KG1 (cell line): ENCODE measurements around the gene DENND1C.

ENCODE experiments used
- DNase-seq: peaks from one replicate; lab custom pipeline; 2025; lab: John Stamatoyannopoulos, UW

Gene DENND1C

DNA sequence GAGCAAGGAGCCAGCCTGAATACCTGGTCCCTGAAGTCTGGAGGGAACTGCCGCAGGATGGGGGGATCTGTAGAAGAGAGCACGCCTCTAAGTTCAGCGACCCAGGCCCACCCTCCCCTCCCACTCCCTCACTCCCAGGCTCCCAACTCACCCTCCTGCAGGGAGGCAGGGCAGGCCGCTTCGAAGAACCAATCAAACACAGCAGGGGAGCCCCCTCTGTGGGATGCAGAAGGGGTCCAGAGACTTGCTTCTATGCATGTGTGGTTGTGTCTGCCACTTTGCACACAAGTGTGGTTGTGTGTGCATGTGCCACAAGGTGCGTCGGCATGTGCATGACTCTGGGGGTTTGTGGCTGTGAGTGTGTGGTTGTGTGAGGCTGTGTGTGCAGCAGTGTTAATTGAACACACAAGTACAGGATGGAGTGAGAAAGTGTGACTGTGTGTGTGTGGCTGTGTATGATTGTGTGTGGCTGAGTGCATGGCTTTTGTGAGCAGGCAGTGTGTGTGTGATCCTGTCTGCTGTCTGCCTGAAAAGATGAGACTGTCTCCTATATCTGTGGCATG, 1.7 kb downstream of the DENND1C start:
- no peak for DNase-seq

DNA sequence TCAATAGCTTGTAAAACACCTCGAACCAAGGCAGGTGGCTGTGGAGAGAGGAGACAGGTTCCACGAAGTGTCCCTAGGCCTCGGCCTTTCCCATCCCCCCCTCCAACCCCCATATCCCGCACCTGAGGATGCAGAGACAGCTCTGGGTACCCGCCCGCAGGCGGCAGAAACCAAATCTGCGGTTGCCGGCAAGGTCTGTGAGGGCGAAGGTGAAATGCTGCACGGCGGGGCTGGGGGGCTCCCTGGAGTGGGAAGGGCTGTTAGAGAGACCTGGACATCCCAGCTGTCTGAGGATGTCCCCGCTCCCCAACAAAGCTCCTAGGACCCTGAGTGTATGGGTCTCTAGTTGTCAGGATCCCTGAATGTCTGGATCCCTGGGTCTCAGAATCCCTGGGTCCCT, 2.8 kb downstream of the DENND1C start:
- no peak for DNase-seq

- DNase-seq = no peak
These were observed 4.6 kb downstream of the DENND1C start for GRCh38 chr19:6476896-6477431.

GRCh38 chr19:6476155-6476895, 5.3 kb downstream of the DENND1C start:
- DNase-seq = no peak

DNA sequence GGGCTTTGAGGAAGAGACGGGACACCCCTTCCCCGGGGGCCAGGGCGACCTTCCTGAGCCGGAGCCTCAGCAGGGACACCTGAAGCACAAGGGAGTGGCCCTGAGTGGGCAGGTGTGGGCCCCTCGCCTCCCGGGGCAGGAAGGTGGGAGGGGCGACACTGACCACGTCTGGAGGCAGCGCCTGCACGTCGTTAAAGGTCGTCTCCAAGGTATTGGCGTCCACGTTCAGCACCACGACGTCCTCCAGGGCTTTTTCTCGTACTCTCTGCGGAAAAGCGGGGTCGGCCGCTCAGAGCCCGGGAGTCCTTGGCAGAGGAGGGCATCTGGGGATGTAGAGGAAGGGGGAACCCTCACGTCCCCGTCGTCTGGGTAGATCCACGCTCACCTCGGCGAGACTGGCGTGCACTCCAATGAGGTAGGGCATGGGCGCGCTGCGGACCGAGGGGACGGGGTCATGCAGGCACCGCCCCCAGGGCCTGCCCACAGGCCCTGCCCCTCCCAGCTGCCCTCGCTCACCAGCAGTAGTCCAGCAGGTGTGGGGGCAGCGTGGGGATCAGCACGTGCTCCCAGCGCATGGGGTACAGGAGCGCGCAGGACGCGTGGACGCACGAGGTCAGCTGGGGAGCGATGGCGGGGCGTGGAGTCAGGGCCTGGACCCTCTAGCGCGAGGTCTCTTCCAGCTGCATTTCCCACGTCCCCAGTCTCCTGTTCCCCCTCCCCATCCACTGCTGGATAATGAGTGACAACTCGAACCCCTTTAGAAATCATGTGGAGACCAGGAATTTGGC, 6.1 kb downstream of the DENND1C start:
- no peak for DNase-seq

DNA sequence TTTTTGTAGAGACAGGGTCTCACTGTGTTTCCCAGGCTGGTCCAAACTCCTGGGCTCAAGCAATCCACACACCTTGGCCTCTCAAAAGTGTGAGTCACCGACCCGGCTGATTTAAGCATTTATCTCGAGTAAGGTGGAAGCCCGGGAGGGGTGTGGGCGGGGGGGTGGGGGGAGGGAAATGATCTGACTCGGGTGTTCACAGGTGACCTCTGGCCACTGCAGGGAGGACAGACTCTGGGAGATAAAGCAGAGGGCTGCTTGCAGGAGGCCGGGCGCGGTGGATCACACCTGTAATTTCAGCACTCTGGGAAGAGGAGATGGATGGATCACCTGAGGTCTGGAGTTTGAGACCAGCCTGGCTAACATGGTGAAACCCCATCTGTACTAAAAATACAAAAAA, 7.9 kb downstream of the DENND1C start:
- no peak for DNase-seq

DNA sequence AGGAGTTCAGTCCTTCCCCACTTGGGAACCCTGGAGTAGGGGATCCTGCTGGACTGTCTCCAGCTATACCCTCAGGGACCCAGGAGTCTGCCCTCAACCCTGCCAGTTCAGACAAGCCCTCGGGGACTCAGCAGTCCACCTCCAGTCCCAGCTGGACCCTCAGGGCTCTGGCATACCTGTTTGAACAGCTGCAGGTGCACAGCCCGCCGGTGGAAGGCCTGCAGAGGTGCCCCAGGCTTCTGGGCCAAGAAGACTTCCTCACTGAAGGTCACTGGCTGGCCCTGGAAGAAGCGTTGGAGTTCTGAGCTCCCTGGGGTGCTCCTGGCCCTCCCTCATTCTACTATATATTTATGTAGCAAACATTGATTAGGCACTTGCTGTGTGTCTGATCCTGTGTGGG, 8.9 kb downstream of the DENND1C start:
- DNase-seq = no peak

GRCh38 chr19:6471076-6471475, 10.5 kb downstream of the DENND1C start:
- no peak for DNase-seq

DNA sequence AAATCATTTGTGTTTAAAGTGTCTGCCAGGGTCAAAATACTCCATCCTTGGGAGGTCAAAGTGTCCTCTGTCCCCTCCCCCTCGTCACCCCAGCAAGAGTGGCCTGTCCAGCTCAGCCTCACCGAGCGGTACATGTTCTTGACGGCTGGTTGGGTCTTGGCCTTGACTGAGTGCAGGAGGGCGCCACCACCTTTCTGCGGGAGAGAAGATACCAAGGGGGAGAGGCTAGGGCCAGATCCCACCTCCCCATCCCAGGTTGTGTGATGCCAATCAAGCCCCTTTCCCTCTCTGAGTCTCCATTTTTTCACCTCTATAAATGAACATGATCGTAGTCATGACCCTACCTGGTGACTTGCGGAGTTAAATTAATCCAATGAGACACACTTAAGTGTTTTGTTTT, 11.4 kb downstream of the DENND1C start:
- no peak for DNase-seq

DNA sequence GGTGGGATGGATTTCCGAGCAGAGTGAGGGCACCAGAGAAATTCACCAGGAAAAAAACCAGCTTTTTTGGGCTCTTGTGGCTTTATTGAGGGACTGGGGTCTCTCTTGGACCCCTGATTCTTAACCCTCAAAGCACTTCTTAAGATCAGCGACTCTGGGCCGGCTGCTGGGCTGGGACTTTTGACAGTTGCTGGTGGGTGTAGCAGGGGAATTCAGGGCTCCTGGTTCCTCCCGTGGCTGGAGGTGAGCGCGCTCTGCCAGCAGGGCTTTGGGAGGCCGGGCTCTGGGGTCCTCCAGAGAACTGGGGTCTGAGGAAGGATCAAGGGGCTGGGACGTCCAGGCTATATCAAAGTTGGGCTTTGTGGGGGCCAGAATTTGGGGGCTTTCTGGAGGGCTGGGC, 14.2 kb downstream of the DENND1C start:
- DNase-seq = no peak

DNA sequence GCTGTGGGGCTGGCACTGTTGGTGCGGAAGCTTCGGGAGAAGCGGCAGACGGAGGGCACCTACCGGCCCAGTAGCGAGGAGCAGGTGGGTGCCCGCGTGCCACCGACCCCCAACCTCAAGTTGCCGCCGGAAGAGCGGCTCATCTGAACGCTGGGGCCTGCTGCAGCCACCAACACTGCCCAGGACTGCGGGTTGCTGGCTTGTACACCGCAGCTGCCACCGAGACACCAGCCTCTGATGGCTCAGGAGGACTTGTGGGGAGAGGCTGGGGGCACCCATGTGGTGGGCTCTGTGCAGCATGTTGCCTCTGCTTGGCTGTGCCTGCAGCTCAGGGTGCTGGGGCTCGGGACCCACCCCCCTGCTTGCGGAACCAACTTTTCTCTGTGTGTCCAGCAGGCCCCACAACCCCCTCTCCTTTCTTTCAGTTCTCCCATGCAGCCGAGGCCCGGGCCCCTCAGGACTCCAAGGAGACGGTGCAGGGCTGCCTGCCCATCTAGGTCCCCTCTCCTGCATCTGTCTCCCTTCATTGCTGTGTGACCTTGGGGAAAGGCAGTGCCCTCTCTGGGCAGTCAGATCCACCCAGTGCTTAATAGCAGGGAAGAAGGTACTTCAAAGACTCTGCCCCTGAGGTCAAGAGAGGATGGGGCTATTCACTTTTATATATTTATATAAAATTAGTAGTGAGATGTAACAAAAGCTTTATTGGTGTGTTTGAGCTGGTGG, 14.9 kb downstream of the DENND1C start:
- no peak for DNase-seq

- DNase-seq = no peak
These were observed 15.9 kb downstream of the DENND1C start for GRCh38 chr19:6465663-6466062.

DNA sequence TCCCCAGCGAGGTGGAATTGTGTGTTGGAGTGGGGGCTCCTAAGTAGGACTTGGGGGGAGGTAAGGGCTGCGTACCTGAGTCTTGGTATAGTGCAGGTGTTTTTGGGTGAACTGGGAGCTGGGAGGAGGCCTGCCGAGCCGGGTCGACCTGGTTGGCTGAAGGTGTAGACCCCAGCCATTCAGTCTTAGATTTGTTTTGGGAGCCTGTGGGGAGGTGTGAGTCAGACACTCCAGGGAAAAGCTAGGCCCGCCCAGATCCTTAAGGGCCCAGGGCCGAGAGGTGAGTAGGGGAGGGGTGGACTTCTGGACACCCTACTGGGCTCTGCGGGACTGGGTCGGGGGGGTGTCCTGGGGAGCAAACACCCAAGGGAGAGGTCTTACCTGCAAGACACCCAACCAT, 16.6 kb downstream of the DENND1C start:
- no peak for DNase-seq

- DNase-seq = no peak
These were observed 17.3 kb downstream of the DENND1C start, which contains the start of gene CRB3 for GRCh38 chr19:6464070-6464873. CRB3 (plus strand) TSS chr19:6464271; CDS start chr19:6464702, 431 bp downstream.

DNA sequence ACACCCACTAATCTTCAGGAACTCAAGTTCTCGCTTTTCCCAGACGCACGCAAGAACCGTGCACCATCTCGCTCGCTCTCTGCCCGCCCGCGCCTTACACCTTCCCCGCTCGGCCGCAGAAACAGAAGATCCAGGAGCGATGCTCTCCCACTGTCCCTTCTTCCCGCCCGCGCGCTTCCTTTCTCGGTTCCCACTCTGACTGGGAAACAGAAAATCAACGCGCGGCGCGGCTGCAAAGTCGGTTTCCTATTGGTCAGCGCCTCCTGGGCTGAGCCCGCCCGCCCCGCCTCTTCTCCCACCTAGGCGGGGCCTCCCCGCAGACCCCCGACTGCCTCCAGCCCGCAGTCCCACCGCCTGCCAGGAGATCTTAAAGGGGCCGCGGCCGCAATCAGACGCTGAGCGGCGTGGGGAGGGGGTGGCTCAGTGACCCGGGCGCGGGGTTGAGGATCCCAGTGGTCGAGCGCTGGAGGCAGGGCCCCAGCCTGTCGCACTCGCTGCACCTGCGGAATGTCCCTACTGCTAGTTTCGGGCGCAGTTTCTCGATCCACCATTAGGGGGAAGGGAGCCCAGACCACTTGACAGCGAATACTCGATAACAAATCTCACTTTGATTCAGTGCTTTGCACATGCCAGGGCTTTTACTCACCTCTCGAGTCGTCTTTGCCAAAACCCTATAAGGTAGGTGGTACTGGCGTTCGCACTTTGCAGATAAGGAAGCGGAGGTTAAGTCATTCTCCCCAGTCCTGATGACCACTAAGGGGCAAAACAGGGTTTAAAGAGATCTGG, 21.3 kb downstream of the DENND1C start:
- peak; percentile 94 for DNase-seq

DNA sequence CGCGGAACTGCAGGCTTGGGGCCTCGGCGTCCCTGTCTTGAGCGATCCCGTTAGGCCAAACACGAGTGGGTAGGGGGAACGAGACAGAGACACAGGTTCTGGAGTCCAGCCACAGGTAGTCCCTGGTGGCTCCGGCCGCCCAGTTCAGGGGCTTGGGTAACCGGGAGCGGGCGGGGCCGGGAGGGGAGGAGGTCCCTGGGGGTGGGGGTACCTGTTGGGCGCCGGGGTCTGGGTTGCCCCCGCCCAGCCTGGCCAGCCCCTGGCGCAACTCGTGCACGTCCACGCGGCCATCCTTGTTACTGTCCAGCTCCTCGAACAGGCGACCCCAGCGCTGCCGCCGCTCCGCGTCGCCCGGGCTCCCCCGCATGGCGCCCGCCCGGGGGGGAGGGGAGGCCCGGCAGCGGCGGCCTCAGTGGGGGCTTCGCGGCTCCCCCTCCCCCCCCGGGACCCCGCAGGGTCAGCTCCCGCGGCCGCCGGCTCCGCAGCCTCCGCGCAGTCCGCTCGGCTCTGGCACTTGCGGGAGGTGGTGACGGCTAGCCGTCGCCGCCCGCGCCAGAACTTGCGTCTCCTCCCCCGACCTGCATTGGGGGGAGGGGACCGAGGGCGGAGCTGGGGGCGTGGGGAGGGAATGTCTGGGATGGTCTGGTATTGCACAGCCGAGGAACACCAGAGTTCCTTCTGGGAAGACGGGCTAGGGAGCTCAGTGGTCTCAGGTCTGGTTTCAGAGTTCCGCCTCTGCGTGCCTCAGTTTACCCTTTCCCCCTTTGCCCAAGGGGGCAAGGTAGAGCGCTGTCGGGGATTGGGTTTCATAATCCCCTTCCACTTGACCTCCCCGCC, 22.1 kb downstream of the DENND1C start, which contains the start of gene SLC25A23:
Gene SLC25A23, minus strand, starts transcription at position 531 of the 837 bp plus-strand sequence. Its CDS starts 164 bp downstream, at position 367.
- no peak for DNase-seq

DNA sequence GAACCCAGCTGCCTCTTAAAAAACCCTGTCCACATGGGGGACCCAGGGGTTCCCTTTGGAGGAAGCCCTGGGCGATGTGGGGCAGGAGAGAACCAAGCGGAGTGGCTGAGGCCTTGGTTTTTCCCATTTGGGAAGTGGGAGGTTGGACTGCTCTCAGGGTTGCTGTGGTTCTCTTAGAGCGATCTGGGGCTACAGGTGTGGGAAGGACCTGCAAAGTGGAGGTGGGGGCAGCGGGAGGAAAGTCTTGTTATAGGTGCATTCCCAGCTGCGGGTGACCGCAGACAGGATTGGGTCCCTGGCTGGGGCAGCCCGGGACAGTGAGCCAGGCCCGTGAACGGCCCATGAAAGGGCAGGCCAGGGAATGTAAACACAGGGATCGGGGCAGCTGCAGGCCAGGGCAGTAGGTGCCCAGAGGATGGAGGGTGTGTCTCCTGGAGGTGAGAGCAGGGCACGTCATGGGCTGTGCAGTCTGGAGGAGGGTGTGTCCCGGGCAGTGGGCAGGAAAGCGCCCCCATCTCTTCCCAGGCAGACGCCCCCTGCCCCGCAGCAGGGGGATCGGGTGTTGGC, 22.8 kb downstream of the DENND1C start:
- no peak for DNase-seq

GRCh38 chr19:6457958-6458694, 23.5 kb downstream of the DENND1C start:
- no peak for DNase-seq
